Gastroesophageal sphincter (tissue), 4 donors: ENCODE measurements around the gene SPPL3. TPM values are rescaled to one million over a fixed set of nuclear protein-coding genes. Genes with fewer than 3 reads are reported as not detected.

ENCODE experiments used
- ATAC-seq: fragments of 150-250 bp; one replicate; pipeline ENCODE4 v1.9.1; 2016; ENCODE audit warnings: mild to moderate bottlenecking, moderate library complexity
- H3K27ac ChIP-seq, 4 donors: fragments of 200-600 bp; sonication (generic) in 3 of 4; 1 replicate in 3 of 4; 2 replicates in 1 of 4; pipeline ENCODE4 v1.5.1; 2016 to 2019
- H3K27me3 ChIP-seq: fragments of 200-600 bp; sonication (generic); one replicate; pipeline ENCODE4 v1.5.1; 2019
- H3K36me3 ChIP-seq, 2 donors: fragments of 200-600 bp; sonication (generic); one replicate each; pipeline ENCODE4 v1.5.1; 2019; ENCODE audit warnings: control low read depth in 1 of 2
- H3K4me1 ChIP-seq, 3 donors: fragments of 200-600 bp; sonication (generic); 1 replicate in 2 of 3; 2 replicates in 1 of 3; pipeline ENCODE4 v1.5.1; 2016 to 2019; ENCODE audit warnings: control low read depth in 2 of 3
- H3K4me3 ChIP-seq, 2 donors: fragments of 200-600 bp; sonication (generic); one replicate each; pipeline ENCODE4 v1.5.1; 2019; ENCODE audit warnings: mild to moderate bottlenecking in 1 of 2, moderate library complexity in 1 of 2
- H3K9me3 ChIP-seq, 3 donors: fragments of 200-600 bp; sonication (generic); one replicate each; pipeline ENCODE4 v1.5.1; 2017 to 2019; ENCODE audit warnings: control low read depth in 2 of 3
- EP300 ChIP-seq: sonication (generic); formaldehyde crosslinking; IDR thresholded peaks from one replicate; pipeline ENCODE4 v1.6.1; 2017; ENCODE audit warnings: antibody characterized with exemption, mild to moderate bottlenecking
- POLR2A ChIP-seq, 2 donors: fragments of 450-650 bp; IDR thresholded peaks; one replicate each; pipeline ENCODE4 v1.6.1; 2017; ENCODE audit warnings: antibody characterized with exemption in 2 of 2, mild to moderate bottlenecking in 2 of 2, moderate library complexity in 1 of 2
- POLR2AphosphoS5 ChIP-seq: sonication (generic); formaldehyde crosslinking; IDR thresholded peaks from one replicate; pipeline ENCODE4 v1.6.1; 2017; ENCODE audit warnings: antibody characterized with exemption
- WGBS, 2 donors: methylation state at CpG; one replicate each; pipeline ENCODE4 v1.1.5; 2018; ENCODE audit warnings: low coverage in 1 of 2; 5-methylcytosine and 5-hydroxymethylcytosine counted together
- total RNA-seq, 4 donors: library from RNA; depleted of rRNA; stranded (reverse); fragments of >200 nt; gene quantifications; one replicate each; pipeline ENCODE4 v1.1.0, GENCODE V29; 2016
- TF ChIP-seq, protein P1 (sequence below), 4 experiments: fragments of 200-600 bp in 2 of 4; fragments of 450-650 bp in 2 of 4; sonication (generic) in 1 of 4; IDR thresholded peaks; one replicate each; pipeline ENCODE4 v1.5.1; 2017 to 2019; ENCODE audit warnings: antibody characterized with exemption in 4 of 4, mild to moderate bottlenecking in 2 of 4, moderate library complexity in 2 of 4

The SPPL3 gene
- total RNA-seq, 4 donors from 2014 or later: 16.2 to 20.2 (median 19.0) TPM

DNA sequence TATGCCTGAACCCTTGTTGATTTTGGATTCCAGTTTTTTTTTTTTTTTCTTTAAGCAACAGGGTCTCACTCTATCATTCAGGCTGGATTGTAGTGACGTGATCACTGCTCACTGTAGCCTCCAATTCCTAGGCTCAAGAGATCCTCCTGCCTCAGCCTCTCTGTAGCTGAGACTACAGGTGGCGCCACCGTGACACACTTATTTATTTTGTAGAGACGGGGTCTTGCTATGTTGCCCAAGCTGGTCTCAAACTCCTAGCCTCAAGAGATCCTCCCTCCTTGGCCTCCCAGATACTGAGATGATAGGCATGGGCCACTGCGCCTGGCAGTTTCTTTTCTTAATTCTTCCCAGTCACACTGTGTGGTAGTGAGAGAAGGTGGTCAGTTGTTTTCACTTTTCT is 153.4 kb downstream of the SPPL3 start:
- Histone ChIP-seq H3K4me3 (no peak overlapping the region), H3K36me3 (no peaks in the 10 kb centered on the region), H3K9me3 (no peaks in the 10 kb centered on the region), H3K4me1 (no peaks in the 10 kb centered on the region), H3K27ac (no peak overlapping the region), H3K27me3 (no peaks in the 10 kb centered on the region)
- no peak for TF ChIP-seq POLR2AphosphoS5
- TF ChIP-seq EP300: no peak
- TF ChIP-seq, protein P1, sequence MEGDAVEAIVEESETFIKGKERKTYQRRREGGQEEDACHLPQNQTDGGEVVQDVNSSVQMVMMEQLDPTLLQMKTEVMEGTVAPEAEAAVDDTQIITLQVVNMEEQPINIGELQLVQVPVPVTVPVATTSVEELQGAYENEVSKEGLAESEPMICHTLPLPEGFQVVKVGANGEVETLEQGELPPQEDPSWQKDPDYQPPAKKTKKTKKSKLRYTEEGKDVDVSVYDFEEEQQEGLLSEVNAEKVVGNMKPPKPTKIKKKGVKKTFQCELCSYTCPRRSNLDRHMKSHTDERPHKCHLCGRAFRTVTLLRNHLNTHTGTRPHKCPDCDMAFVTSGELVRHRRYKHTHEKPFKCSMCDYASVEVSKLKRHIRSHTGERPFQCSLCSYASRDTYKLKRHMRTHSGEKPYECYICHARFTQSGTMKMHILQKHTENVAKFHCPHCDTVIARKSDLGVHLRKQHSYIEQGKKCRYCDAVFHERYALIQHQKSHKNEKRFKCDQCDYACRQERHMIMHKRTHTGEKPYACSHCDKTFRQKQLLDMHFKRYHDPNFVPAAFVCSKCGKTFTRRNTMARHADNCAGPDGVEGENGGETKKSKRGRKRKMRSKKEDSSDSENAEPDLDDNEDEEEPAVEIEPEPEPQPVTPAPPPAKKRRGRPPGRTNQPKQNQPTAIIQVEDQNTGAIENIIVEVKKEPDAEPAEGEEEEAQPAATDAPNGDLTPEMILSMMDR (IDR thresholded peaks at IDR 0.05): no peak
- no peak for TF ChIP-seq POLR2A (IDR thresholded peaks at IDR 0.05)
- 87 to 100% methylated on average over 2 to 3 of the region's 5 CpGs for WGBS, 2 donors
- no peak for ATAC-seq

DNA sequence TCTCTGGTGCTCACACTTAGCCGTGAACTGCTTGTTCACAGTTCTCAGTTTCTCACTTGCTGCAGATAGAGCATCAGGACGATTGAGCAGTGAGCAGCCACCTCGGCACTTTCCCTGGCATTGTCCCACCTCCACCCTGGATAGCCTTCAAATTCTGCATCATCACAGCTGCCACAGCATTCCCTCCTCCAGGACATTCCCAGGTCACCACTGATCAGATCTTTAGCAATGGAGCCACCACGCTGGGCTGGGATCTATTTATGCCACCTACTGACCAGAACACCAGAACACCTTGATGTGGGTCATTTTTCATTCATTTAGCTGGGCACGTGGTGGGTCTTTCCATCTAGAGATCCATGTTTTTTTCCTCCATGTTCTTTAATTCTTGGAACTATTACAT is 154.9 kb downstream of the SPPL3 start:
- no peak overlapping the region for H3K4me3 ChIP-seq
- no peaks in the 10 kb centered on the region for H3K9me3 ChIP-seq
- no peaks in the 10 kb centered on the region for H3K27me3 ChIP-seq
- WGBS, 2 donors: 72 to 76% methylated on average over 5 of the region's 5 CpGs
- TF ChIP-seq, protein P1 (IDR thresholded peaks at IDR 0.05): no peak
- TF ChIP-seq POLR2AphosphoS5: no peak
- TF ChIP-seq POLR2A (IDR thresholded peaks at IDR 0.05): no peak
- TF ChIP-seq EP300: no peak
- no peaks in the 10 kb centered on the region for H3K4me1 ChIP-seq
- no peaks in the 10 kb centered on the region for H3K36me3 ChIP-seq
- ATAC-seq: no peak
- no peak overlapping the region for H3K27ac ChIP-seq

DNA sequence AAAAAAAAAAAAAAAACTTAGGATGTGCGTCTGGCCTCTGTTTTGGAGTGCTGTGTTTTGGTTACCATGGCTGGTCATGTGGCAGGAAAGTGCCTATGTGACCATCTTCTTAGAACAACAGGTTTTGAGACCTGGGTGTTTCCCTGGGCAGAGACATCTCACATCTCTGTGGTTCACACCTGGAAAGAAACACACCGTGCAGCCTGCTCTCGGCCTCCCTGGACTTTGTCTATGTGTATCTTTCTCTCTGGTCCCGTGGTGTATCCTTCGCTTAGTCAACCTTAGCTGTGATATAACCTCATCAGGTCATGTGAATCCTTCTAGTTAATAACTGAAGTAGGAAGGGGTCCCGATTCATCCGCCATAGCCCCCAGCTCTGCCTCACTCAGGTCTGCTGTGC is 155.9 kb downstream of the SPPL3 start:
- Histone ChIP-seq H3K9me3 (no peaks in the 10 kb centered on the region), H3K4me3 (no peak overlapping the region), H3K27ac (no peak overlapping the region), H3K36me3 (no peaks in the 10 kb centered on the region), H3K27me3 (no peaks in the 10 kb centered on the region), H3K4me1 (no peaks in the 10 kb centered on the region)
- TF ChIP-seq, protein P1 (IDR thresholded peaks at IDR 0.05): no peak
- no peak for TF ChIP-seq EP300
- no peak for TF ChIP-seq POLR2AphosphoS5
- no peak for TF ChIP-seq POLR2A (IDR thresholded peaks at IDR 0.05)
- 76% methylated on average over 7 of the region's 7 CpGs; no CpG with 5 or more reads in 1 of the 2 donors for WGBS, 2 donors
- no peak for ATAC-seq

DNA sequence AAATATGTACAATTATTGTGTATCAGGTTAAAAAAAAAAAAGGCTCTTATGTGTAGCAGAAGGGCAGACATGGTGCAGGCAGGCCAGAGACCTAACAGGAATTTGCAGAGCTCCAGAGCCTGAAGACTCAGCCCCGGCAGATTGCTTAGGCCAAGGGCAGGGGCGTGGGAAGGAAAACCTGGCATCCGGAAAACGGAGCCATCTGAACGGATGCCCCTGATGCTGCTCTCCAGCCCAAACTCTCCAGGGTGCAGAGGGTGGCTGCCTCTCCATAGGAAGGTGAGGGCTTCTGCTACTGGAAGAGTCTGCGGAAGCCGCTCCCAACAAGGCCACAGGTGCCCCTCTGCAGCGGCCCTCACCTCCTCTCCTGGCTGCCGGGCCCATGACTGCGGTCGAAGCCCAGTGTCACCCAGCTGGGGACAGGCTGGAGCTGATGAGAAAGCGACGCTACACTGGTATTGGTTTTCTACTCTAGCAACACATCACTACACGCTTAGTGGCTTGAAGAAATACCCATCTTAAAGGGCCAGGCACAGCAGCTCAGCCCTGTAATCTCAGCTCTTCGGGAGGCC is 159.2 kb downstream of the SPPL3 start:
- WGBS, 2 donors: 74% methylated on average over 4 of the region's 15 CpGs; no CpG with 5 or more reads in 1 of the 2 donors
- Histone ChIP-seq H3K27ac (no peak overlapping the region), H3K4me1 (no peaks in the 10 kb centered on the region), H3K9me3 (no peaks in the 10 kb centered on the region), H3K36me3 (no peaks in the 10 kb centered on the region), H3K4me3 (no peak overlapping the region), H3K27me3 (no peaks in the 10 kb centered on the region)
- ATAC-seq: no peak
- TF ChIP-seq, protein P1 (IDR thresholded peaks at IDR 0.05): no peak
- TF ChIP-seq POLR2AphosphoS5: no peak
- TF ChIP-seq EP300: no peak
- TF ChIP-seq POLR2A (IDR thresholded peaks at IDR 0.05): no peak
